Osteocyte (in vitro differentiated cells): ENCODE data around the gene AKAP13. TPM values are rescaled to one million over a fixed set of nuclear protein-coding genes. Genes with fewer than 3 reads are reported as not detected.
A peak's percentile ranks its signal among the peaks of the same experiment; 100 is the strongest.

Source experiments
- DNase-seq: peaks from one replicate; pipeline ENCODE4 v3.0.0; 2021; ENCODE audit warnings: mixed read lengths; ENCODE audit not compliant: unreplicated experiment; ENCODE audit errors: extremely low spot score
- H3K27ac Mint-ChIP-seq: one replicate; pipeline ENCODE4 v1.8.0; 2021; ENCODE audit warnings: mild to moderate bottlenecking, mixed read lengths; ENCODE audit not compliant: unreplicated experiment
- H3K27me3 Mint-ChIP-seq: one replicate; pipeline ENCODE4 v1.8.0; 2021; ENCODE audit warnings: mixed read lengths; ENCODE audit not compliant: unreplicated experiment
- H3K36me3 Mint-ChIP-seq: one replicate; pipeline ENCODE4 v1.8.0; 2021; ENCODE audit warnings: mixed read lengths; ENCODE audit not compliant: unreplicated experiment
- H3K4me1 Mint-ChIP-seq: one replicate; pipeline ENCODE4 v1.8.0; 2021; ENCODE audit warnings: mixed read lengths; ENCODE audit not compliant: unreplicated experiment
- H3K4me3 Mint-ChIP-seq: one replicate; pipeline ENCODE4 v1.8.0; 2021; ENCODE audit warnings: mild to moderate bottlenecking, moderate library complexity, mixed read lengths; ENCODE audit not compliant: unreplicated experiment
- H3K9me3 Mint-ChIP-seq: one replicate; pipeline ENCODE4 v1.8.0; 2021; ENCODE audit warnings: mixed read lengths; ENCODE audit not compliant: unreplicated experiment
- CTCF ChIP-seq: fragments of 200-600 bp; sonication (generic); IDR thresholded peaks from 2 replicates; pipeline ENCODE4 v1.5.0; 2021; ENCODE audit warnings: antibody characterized with exemption, mild to moderate bottlenecking, moderate library complexity
- total RNA-seq: library from RNA; stranded (reverse); gene quantifications from 2 replicates; pipeline ENCODE4 v1.2.1, GENCODE V29; 2021

AKAP13 gene
- total RNA-seq, 1 donor from 2014 or later, result 146 TPM

DNA sequence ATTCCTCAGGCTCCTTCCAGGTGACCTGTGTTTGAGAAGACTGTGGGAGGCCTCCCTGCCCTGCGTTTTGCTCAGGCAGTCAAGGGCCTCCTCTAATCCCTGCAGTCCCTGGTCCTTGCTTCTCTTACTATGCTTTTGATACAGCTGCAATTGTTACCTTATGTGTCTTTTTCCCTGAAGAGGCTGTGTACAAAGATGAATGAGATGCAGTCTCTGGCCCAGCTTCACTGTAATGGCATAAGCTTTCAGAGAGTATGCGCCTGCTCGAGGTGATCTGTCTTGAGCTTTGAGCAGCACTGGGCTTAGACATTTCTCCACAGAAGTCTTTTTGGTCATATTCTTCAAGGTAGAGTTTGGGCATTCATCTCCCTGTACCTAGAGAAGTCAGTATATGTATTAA is 129.6 kb downstream of the AKAP13 start:
- H3K9me3 Mint-ChIP-seq, result no peaks in the 10 kb centered on the region
- H3K36me3 Mint-ChIP-seq, result no peaks in the 10 kb centered on the region
- no peak for DNase-seq
- no peak overlapping the region for H3K27ac Mint-ChIP-seq
- TF ChIP-seq CTCF, result no peak
- H3K4me1 Mint-ChIP-seq, result peaks cover 19% of the 10 kb centered on the region
- H3K4me3 Mint-ChIP-seq, result no peak overlapping the region
- H3K27me3 Mint-ChIP-seq, result no peaks in the 10 kb centered on the region

DNA sequence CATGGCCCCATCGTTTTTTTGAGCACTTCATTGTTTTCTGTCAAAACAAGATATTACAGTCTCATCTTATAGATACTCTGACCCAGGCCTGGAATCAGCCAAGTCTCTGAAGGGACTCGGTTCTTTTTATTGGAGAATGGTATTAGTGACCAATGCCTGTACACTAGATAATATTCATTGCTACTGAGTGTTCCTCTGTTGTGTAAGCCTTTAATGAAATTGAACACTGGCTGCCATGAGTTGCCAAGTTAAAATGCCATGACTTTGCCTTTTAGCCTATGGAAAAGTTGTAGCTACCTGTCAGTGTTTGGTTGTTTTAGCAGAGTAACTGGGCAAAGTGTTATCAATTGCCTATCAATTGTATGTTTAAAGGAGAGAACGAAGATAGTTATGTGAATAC is 134.0 kb downstream of the AKAP13 start:
- H3K27me3 Mint-ChIP-seq, result no peaks in the 10 kb centered on the region
- H3K27ac Mint-ChIP-seq, result peak overlapping the region; percentile 10
- no peaks in the 10 kb centered on the region for H3K9me3 Mint-ChIP-seq
- H3K4me1 Mint-ChIP-seq, result peaks cover 23% of the 10 kb centered on the region
- H3K4me3 Mint-ChIP-seq, result no peak overlapping the region
- no peak for DNase-seq
- peaks cover 6% of the 10 kb centered on the region for H3K36me3 Mint-ChIP-seq
- no peak for TF ChIP-seq CTCF

DNA sequence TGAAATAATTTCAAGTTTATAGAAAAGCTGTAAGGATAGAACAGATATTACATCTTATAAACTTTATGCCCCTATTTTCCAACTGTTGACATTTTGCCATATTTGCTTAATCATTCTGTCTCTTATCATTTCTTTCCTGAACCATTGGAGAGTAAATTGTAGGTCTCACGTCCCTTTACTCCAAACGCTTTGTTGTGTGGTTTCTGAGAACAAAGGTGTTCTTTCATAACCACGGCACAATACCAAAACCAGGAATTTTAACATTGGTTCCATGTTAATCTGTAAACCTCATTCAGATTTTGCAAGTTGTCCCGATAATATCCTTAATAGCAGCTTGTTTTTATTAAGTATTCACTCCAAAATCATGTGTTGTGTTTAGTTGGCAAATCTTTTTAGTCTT is 134.8 kb downstream of the AKAP13 start:
- DNase-seq, result no peak
- Mint-ChIP-seq H3K27ac (no peak overlapping the region), H3K4me1 (peaks cover 24% of the 10 kb centered on the region), H3K9me3 (no peaks in the 10 kb centered on the region), H3K4me3 (no peak overlapping the region), H3K27me3 (no peaks in the 10 kb centered on the region), H3K36me3 (peaks cover 6% of the 10 kb centered on the region)
- TF ChIP-seq CTCF, result no peak

DNA sequence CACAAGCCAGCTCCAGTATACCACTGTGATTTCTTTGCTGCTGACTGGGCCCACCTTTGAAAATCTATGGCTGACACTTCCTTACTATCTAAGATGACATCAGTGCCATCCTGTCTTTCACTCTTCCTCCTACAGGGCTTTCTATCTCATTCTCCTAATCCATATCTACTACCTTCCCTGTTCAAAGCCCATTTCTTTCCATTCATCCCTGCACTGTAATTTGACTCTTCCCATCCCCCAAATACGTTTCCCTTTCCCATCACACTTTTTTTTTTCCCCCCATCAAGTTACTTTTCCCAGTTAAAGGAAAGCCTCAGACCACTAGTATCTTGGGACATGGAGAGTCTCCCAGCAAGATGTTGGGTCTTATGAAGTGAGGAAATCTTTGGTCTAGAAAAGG is 136.7 kb downstream of the AKAP13 start:
- Mint-ChIP-seq H3K4me3 (no peak overlapping the region), H3K4me1 (peaks cover 19% of the 10 kb centered on the region), H3K27ac (no peak overlapping the region), H3K36me3 (peaks cover 8% of the 10 kb centered on the region), H3K27me3 (no peaks in the 10 kb centered on the region), H3K9me3 (no peaks in the 10 kb centered on the region)
- no peak for DNase-seq
- no peak for TF ChIP-seq CTCF

- peaks cover 17% of the 10 kb centered on the region for H3K4me1 Mint-ChIP-seq
Observed at GRCh38 chr15:85518979-85519761, 138.8 kb downstream of the AKAP13 start.

More at GRCh38 chr15:85518979-85519761, 138.8 kb downstream of the AKAP13 start:
- TF ChIP-seq CTCF, result no peak
- no peak overlapping the region for H3K27ac Mint-ChIP-seq
- no peaks in the 10 kb centered on the region for H3K27me3 Mint-ChIP-seq
- H3K36me3 Mint-ChIP-seq, result peaks cover 15% of the 10 kb centered on the region
- no peaks in the 10 kb centered on the region for H3K9me3 Mint-ChIP-seq
- no peak overlapping the region for H3K4me3 Mint-ChIP-seq
- DNase-seq, result no peak
